Measurements from ENCODE around the gene CCNK.

The CCNK gene

GRCh38 chr14:99463974-99464373 lies 17.2 kb upstream of the CCNK start:
- no peak overlapping the region for H3K4me3 ChIP-seq
- H3K27ac ChIP-seq, result no peak overlapping the region

DNA sequence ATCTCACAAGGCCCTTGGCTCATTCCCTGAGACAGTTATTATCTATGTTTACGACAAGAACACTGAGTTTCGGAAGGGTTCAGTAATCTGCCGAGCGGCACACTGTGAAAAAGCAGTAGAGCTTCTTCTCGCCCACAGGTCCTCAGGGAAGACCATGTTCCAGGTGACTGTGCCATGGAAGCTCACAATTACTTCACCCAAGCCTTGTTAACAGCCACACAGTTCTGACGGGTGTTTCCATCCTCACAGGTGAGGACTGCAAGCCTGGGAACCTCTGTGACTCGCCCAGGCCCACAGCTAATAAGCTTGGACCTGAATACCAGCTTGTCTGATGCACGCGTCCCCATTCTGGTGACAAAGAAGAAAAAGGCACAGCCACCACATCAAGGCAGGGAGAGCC lies 15.9 kb upstream of the CCNK start:
- Histone ChIP-seq H3K27ac (no peak overlapping the region), H3K4me3 (no peak overlapping the region)

- H3K27ac ChIP-seq, result no peak overlapping the region
- H3K4me3 ChIP-seq, result no peak overlapping the region
Observed at GRCh38 chr14:99466758-99467157, 14.5 kb upstream of the CCNK start.

DNA sequence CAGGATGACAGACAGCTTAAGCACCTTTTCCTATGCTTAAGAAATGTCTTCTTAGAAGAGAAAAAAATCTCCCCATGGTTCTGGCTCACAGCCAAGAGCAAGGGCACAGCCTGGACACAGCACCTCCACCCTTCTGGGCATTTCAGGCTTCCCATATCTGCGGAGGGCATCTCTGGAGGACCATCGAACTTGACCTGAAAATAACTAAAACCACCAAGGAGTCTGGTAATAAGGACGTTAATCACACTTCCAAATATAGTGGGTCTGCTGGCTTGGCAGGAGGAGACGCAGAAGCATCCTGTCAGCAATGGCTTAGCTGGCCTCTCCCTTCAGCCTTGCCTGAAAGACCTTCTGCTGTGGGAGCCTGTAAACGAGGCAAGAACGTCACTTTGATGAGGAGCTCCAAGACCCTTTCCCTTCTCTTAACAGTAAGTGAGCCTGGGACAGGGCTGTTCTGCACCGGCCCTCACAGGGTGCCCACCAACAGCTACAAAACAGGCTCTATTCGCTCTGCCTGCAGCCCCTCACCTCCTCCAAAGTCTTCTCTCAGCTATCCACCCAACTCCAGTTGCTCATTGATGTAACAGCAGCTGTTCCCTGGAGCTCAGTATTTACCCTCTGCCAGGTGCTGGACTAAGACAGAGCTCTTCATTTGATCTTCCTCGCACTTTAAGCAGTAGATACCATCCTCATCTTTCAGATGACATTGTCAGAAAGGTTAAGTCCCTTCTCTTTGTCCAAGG lies 13.7 kb upstream of the CCNK start:
- no peak overlapping the region for H3K27ac ChIP-seq
- H3K4me3 ChIP-seq, result no peak overlapping the region

GRCh38 chr14:99468081-99468480 lies 13.1 kb upstream of the CCNK start:
- Histone ChIP-seq H3K27ac (no peak overlapping the region), H3K4me3 (no peak overlapping the region)

DNA sequence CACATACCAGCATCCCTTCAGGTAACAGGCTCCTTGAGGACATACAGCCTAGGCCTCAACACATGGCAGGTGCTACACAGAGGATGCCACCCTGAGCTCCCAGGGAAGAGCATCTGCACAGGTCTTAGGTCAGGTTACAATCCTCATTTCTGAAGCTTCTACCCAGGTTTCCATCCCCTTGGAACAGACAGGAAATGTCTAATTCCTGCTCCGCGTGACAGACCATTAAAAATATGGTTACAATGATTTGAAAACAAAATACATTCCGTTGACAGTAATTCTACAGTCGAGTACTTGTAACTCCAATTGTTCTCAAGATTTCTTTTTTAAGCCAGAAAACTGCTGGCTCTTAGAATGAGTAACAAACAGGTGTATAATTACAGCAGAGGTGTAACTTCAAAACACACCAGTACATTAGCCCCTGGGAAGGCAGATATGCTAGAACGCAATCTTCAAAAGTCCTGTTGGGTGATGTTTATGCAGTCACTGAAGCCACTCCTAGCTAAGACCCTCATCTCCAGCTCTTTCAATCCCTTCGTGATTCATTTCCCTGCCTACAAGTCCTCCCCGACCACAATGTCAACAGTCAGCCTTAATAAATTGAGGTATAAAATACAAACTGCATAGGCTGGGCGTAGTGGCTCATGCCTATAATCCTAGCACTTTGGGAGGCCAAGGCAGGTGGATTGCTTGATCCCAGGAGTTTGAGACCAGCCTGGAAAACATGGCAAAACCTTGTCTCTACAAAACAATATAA lies 12.2 kb upstream of the CCNK start:
- no peak overlapping the region for H3K27ac ChIP-seq
- H3K4me3 ChIP-seq, result no peak overlapping the region

DNA sequence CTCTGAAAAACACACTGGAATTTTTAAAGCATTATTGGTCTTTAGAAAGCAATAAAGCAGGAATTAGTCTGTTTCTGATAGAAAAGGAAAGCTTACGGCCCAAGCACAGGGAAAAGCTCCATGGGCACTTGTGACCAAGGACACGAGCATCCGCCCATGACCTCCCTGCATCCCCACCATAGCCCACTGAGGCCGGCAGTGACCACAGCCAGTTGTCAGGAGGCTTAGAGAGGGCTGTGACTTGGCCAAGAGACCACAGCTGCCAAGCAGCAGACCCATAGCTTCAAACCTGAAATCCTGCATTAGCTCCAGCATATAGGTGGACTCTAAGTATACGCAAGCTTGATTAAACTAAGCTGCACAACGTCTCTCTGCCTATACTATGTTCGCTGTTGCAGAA lies 9.5 kb upstream of the CCNK start:
- H3K4me3 ChIP-seq, result no peak overlapping the region
- H3K27ac ChIP-seq, result no peak overlapping the region

- no peak overlapping the region for H3K27ac ChIP-seq
Observed at GRCh38 chr14:99472937-99473336, 8.3 kb upstream of the CCNK start.

GRCh38 chr14:99473458-99473857 lies 7.8 kb upstream of the CCNK start:
- no peak overlapping the region for H3K4me3 ChIP-seq
- H3K27ac ChIP-seq, result no peak overlapping the region

More at GRCh38 chr14:99472937-99473336, 8.3 kb upstream of the CCNK start:
- H3K4me3 ChIP-seq, result no peak overlapping the region

- no peak overlapping the region for H3K27ac ChIP-seq
Observed at GRCh38 chr14:99475179-99475578, 6.0 kb upstream of the CCNK start.

DNA sequence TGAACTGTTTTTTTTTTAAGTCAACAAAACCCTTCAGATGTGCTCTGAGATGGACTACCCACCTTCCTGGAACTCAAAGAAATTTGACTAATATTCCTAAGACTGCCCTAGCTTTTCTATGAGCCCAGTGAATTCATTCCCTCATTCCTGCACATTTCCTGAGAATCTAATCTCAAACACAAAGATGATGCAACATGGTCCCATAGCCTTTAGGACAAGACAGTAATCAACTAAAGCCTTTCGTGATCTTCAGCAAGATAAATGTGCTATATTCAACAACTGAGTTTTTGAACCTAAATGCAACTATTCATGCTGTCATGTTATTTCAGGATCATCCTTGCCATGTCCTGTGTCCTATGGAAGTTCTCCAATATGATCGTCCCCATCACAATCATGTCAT lies 5.5 kb upstream of the CCNK start:
- Histone ChIP-seq H3K4me3 (no peak overlapping the region), H3K27ac (no peak overlapping the region)

More at GRCh38 chr14:99475179-99475578, 6.0 kb upstream of the CCNK start:
- no peak overlapping the region for H3K4me3 ChIP-seq

DNA sequence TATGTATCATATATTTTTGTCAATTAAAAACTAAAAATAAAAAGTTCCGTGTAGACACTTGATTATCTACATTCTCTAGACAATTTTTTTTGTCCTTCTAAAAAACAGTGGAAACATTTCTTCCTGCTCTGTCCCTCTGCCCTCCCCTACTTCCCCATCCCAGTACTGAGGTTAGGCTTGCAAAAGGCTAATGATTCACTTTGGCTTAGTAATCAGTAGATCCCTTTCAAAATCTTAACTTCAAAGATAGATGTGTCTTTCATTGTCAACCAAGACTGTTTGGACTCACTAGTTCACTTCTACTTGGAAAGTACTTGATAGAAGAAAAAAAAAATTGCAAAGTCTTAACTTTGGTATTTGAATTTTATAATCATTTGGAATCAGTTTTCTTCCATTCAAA lies 4.3 kb upstream of the CCNK start:
- no peak overlapping the region for H3K27ac ChIP-seq
- H3K4me3 ChIP-seq, result no peak overlapping the region

DNA sequence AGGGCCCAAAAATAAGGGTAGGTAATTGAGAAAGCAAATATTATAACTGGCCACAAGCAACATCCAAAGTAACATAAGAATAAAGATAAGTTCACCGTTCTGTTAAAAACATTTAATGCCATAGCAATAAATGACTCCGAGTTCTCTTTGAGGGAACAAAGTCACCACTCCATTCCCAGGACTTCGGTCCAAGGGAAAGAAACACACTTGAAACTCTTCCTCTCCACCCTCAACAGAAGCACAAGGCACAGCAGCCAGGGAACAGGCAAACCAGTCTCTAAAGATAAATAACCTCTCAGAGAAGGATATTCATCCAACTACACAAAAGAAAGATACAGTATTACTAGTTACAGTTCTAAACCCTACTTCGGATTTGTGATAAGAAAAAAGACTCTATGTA lies 3.1 kb upstream of the CCNK start:
- Histone ChIP-seq H3K4me3 (no peak overlapping the region), H3K27ac (no peak overlapping the region)

- Histone ChIP-seq H3K27ac (peak overlapping the region in 18 of 21 experiments; percentile 48 to 96 (median 88)), H3K4me3 (peak overlapping the region; percentile 81 to 96 (median 93))
Observed at GRCh38 chr14:99479160-99479905, 1.9 kb upstream of the CCNK start.

DNA sequence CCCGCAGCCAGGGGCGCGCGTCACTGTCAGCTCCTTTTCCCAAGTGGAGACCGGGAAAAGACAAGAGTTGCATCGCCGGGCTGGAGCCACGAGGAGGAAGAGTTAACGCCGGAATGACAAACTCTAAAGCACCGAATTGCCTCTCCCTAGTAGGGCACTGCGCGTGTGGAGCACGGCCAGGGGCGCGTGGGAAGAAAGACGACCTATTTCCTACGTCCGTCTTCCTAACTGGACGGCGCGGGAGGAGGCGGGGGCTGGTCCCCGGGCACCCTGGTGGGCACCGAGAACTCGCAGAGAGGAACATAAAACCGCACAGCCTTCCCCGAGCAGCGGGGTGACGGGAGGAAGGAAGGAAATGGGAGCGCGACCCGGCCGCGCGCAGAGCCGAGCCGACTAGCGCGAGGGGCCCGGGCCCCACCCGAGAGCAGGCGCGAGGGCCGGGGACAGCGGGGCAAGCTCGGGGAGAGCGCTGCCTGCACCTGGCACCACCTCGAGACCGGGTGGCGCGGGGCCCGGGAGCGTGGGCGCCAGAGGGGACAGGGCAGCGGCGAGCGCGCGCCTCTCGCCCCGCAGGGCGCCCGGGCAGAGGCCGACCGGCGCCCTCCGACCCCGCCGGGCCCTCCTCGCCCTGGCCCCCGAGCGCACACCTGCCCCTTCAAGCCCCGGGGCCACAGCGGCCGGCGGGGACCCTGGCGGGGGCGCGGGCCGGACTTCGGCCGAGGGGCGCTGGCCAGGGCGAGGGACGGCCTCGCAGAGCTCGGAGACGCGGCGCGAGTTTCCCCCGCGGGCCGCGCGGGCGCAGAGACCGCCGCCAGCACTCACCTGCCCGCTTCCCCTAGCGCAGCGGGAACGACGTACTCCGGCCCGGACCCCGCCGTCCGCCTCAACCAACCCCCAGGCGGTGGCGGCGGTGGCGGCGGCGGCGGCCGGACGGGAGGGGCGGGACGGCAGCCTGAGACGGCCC lies 1.0 kb upstream of the CCNK start, which contains the start of gene SETD3:
SETD3 (minus strand) TSS at position 954 of the 964 bp plus-strand sequence. CDS start 15,054 bp downstream, outside the sequence.
- peak within 1 kb of the TSS; percentile 76 to 98 (median 93) for H3K27ac ChIP-seq
- peak within 1 kb of the TSS; percentile 84 to 96 (median 94) for H3K4me3 ChIP-seq

DNA sequence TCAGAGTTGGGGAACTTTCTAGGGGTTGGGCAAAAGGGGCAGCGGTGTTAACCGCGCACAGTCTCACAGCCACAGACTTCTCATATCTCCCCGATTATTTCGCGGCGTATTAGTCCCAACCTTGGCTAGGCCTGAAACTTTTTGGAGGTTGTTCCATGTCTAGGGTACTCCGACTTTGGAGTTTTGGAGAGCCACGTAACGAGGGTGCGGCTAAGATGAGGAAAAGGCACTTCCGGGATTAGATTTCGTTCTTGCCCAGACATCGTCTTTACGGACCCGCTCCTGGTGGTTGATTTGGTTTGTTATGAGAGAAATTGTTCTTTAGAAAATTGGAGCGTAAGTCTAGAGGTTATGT lies 513 bp downstream of the CCNK start:
- peak overlapping the region; percentile 63 to 98 (median 93) for H3K27ac ChIP-seq
- peak overlapping the region; percentile 84 to 96 (median 94) for H3K4me3 ChIP-seq

DNA sequence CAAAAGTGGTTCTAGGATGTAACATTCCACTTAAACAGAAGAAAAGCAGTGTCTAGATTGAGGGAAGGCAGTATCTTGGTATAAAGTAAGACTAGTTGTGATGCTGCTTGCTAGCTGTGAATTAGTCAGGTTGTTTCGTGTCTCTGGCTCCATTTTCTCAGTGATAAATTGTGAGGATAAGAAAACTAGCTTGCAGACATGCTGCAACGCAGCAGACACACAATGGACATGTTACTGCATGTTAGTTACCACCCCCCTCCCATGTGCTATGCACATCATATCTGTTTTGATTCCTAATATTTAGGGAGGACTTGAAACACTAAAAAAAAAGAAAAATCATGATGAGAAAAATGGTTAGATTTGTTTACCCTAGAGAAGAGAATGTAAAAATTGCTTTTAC lies 2.9 kb downstream of the CCNK start:
- H3K4me3 ChIP-seq, result no peak overlapping the region
- H3K27ac ChIP-seq, result no peak overlapping the region

DNA sequence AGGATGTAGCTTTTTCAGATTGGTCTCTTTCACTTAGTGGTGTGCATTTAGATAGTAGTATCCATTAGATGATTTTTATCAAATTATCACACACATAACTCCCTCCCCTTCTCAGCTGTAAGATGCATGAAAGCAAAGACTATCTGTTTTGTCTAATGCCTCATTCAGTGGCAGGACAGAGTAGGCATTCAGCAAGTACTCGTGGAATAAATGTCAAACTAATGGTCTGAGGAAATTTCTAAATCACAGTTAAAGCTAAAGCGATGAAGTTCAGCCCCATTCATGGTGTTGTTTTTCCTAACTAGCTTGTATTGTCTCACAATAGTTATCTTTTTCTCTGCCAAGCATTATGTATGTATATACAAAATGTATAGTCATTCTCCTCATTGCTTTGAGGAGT lies 16.1 kb downstream of the CCNK start:
- H3K4me3 ChIP-seq, result no peak overlapping the region
- H3K27ac ChIP-seq, result no peak overlapping the region

DNA sequence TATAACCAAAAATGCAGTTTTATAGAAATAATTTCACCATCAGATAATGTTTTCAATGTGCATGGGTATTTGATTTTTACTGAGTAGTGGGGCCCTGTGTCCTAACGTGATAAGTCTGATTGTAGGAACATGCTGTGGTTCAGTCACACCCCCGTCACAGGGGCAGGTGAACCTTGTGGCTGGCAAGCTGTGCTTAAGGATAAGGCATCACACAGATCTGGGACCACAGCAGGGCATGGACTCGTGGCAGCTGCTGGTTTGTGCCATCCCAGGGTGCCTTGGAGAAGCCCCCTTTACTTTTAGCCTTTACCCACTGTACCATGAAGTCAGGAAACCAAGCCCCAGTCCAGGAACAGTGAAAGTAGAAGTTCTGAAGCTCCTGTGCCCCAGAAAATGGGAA lies 16.7 kb downstream of the CCNK start:
- Histone ChIP-seq H3K27ac (no peak overlapping the region), H3K4me3 (no peak overlapping the region)

All from skin epidermis (tissue), 12 donors.